Endothelial cell (in vitro differentiated cells): Measurements from ENCODE around the gene RHBDL2. TPM values are rescaled to one million over a fixed set of nuclear protein-coding genes. Genes with fewer than 3 reads are reported as not detected.

Source experiments
- DNase-seq: peaks from one replicate; pipeline ENCODE4 v3.0.0; 2021; ENCODE audit warnings: low spot score
- H3K27ac Mint-ChIP-seq: one replicate; pipeline ENCODE4 v1.8.0; 2021; ENCODE audit warnings: mixed read lengths, inconsistent platforms; ENCODE audit not compliant: unreplicated experiment
- H3K27me3 Mint-ChIP-seq: one replicate; pipeline ENCODE4 v1.8.0; 2021; ENCODE audit warnings: mild to moderate bottlenecking, moderate library complexity, mixed read lengths, inconsistent platforms; ENCODE audit not compliant: unreplicated experiment
- H3K36me3 Mint-ChIP-seq: one replicate; pipeline ENCODE4 v1.8.0; 2021; ENCODE audit warnings: mild to moderate bottlenecking, low read depth, mixed read lengths, inconsistent platforms; ENCODE audit not compliant: unreplicated experiment
- H3K4me1 Mint-ChIP-seq: one replicate; pipeline ENCODE4 v1.8.0; 2021; ENCODE audit warnings: mild to moderate bottlenecking, mixed read lengths, inconsistent platforms; ENCODE audit not compliant: unreplicated experiment
- H3K4me3 Mint-ChIP-seq: one replicate; pipeline ENCODE4 v1.8.0; 2021; ENCODE audit warnings: mild to moderate bottlenecking, mixed read lengths, inconsistent platforms; ENCODE audit not compliant: unreplicated experiment
- H3K9me3 Mint-ChIP-seq: one replicate; pipeline ENCODE4 v1.8.0; 2021; ENCODE audit warnings: mixed read lengths, inconsistent platforms; ENCODE audit not compliant: unreplicated experiment
- total RNA-seq: library from RNA; stranded (reverse); fragmentation: NEBNext Ultra II Directional; extraction: Animal tissue kit (Norgen Biotek cat#: 25700); gene quantifications from one replicate; pipeline ENCODE4 v1.2.1, GENCODE V29; 2021; ENCODE audit not compliant: unreplicated experiment
- TF ChIP-seq, protein P1 (sequence below): fragments of 200-600 bp; sonication (generic); IDR thresholded peaks from one replicate; pipeline ENCODE4 v1.5.0; 2021; ENCODE audit warnings: antibody characterized with exemption; ENCODE audit not compliant: unreplicated experiment

The RHBDL2 gene
- total RNA-seq, 1 donor from 2014 or later = not detected

DNA sequence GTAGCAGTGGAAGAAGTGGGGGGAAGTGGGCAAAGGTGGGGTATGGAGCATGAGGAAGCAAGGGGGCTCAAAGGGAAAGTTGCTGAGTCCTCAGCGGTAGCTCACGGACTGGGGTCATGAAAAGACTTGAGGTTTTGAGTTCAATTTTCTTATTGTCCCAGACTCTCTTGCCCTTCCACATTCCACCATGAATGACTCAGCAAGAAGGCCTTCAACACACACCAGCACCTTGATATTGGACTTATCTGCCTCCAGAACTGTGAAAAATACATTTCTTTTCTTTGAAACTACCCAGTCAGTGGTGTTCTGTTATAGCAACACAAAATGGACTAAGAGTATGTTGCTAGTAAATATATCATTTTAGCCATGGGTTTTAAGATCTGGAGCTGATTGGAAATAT lies 17.3 kb upstream of the RHBDL2 start:
- H3K4me1 Mint-ChIP-seq = no peaks in the 10 kb centered on the region
- H3K27ac Mint-ChIP-seq = no peak overlapping the region
- no peaks in the 10 kb centered on the region for H3K36me3 Mint-ChIP-seq
- no peak for DNase-seq
- no peaks in the 10 kb centered on the region for H3K27me3 Mint-ChIP-seq
- TF ChIP-seq, protein P1, sequence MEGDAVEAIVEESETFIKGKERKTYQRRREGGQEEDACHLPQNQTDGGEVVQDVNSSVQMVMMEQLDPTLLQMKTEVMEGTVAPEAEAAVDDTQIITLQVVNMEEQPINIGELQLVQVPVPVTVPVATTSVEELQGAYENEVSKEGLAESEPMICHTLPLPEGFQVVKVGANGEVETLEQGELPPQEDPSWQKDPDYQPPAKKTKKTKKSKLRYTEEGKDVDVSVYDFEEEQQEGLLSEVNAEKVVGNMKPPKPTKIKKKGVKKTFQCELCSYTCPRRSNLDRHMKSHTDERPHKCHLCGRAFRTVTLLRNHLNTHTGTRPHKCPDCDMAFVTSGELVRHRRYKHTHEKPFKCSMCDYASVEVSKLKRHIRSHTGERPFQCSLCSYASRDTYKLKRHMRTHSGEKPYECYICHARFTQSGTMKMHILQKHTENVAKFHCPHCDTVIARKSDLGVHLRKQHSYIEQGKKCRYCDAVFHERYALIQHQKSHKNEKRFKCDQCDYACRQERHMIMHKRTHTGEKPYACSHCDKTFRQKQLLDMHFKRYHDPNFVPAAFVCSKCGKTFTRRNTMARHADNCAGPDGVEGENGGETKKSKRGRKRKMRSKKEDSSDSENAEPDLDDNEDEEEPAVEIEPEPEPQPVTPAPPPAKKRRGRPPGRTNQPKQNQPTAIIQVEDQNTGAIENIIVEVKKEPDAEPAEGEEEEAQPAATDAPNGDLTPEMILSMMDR = no peak
- no peak overlapping the region for H3K4me3 Mint-ChIP-seq
- no peaks in the 10 kb centered on the region for H3K9me3 Mint-ChIP-seq

- no peak for DNase-seq
- Mint-ChIP-seq H3K27ac (no peak overlapping the region), H3K4me1 (no peaks in the 10 kb centered on the region), H3K4me3 (no peak overlapping the region), H3K36me3 (no peaks in the 10 kb centered on the region), H3K27me3 (peaks cover 4% of the 10 kb centered on the region), H3K9me3 (no peaks in the 10 kb centered on the region)
- TF ChIP-seq, protein P1 = no peak
Observed at GRCh38 chr1:38953433-38953860, 11.8 kb upstream of the RHBDL2 start.

DNA sequence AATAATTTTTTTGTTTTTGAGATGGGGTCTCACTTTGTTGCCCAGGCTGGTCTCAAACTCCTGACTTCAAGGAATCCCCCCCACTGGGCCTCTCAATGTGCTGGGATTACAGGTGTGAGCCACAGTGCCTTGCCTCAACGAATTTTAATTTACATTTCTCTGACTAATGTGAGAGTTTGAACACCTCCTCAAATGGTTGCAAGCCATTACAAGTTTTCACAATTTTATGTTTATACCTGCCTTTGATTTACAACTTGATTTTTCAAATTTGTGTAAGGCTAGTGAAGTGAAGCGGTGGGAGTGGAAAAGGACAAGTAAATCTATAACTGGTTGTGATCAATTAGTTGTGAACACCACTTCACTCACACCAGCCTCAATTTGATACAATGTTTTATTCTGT lies 8.9 kb upstream of the RHBDL2 start:
- no peak for DNase-seq
- Mint-ChIP-seq H3K4me3 (no peak overlapping the region), H3K27ac (no peak overlapping the region), H3K27me3 (peaks cover 5% of the 10 kb centered on the region), H3K9me3 (no peaks in the 10 kb centered on the region), H3K4me1 (no peaks in the 10 kb centered on the region), H3K36me3 (no peaks in the 10 kb centered on the region)
- TF ChIP-seq, protein P1 = no peak

- H3K36me3 Mint-ChIP-seq = no peaks in the 10 kb centered on the region
- no peaks in the 10 kb centered on the region for H3K9me3 Mint-ChIP-seq
- H3K4me1 Mint-ChIP-seq = peaks cover 10% of the 10 kb centered on the region
- no peak overlapping the region for H3K27ac Mint-ChIP-seq
- TF ChIP-seq, protein P1 = no peak
- DNase-seq = no peak
- H3K27me3 Mint-ChIP-seq = peaks cover 7% of the 10 kb centered on the region
- no peak overlapping the region for H3K4me3 Mint-ChIP-seq
Observed at GRCh38 chr1:38944547-38944946, 2.9 kb upstream of the RHBDL2 start.

DNA sequence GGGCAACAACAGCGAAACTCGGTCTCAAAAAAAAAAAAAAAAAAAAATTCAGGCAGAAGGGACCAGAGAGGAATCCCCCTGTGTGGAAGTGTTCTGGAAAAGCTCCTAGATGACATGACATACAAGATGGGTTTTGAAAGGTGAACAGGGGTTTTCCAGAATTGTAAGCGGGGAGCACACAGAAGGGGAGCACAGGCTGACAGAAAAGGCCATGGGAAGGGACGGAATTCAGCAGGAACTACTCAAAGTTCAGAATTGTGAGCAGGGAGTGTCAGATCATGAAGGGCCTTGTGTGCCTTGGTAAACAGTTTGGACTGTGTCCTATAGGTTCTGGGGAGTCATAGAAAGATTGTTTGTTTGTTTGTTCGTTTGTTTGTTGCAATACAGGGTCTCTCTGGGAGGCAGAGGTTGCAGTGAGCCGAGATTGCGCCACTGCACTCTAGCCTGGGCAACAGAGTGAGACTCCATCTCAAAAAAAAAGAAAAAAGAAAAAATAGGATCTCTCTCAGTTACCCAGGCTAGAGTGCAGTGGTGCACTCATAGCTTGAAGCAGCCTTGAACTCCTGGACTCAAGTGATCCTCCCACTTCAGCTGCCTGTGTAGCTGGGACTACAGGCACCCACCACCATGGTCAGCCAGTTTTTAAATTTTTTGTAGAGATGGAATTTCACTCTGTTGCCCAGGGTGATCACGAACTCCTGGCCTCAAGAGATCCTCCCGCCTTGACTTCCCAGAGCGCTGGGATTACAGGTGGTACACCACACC lies 1.2 kb upstream of the RHBDL2 start:
- Mint-ChIP-seq H3K4me3 (no peak overlapping the region), H3K9me3 (no peaks in the 10 kb centered on the region), H3K4me1 (peaks cover 10% of the 10 kb centered on the region), H3K27ac (no peak overlapping the region), H3K27me3 (peaks cover 7% of the 10 kb centered on the region), H3K36me3 (no peaks in the 10 kb centered on the region)
- DNase-seq = no peak
- TF ChIP-seq, protein P1 = no peak
